Trophoblast cell (in vitro differentiated cells and primary cell): ENCODE data around the gene HMCN2.

Experiments
- DNase-seq, 2 donors: peaks; one replicate each; pipeline ENCODE4 v3.0.0-alpha.2; 2016
- H2AFZ ChIP-seq: 2 replicates; pipeline ENCODE4 v1.6.1; 2013; ENCODE audit warnings: low read length, moderate library complexity, mild to moderate bottlenecking; ENCODE audit not compliant: insufficient read depth, poor library complexity
- H2AK5ac ChIP-seq: 2 replicates; pipeline ENCODE4 v1.6.1; 2013; ENCODE audit warnings: mild to moderate bottlenecking, low read length
- H2BK120ac ChIP-seq: 2 replicates; pipeline ENCODE4 v1.6.1; 2013; ENCODE audit warnings: low read length, mild to moderate bottlenecking, moderate library complexity; ENCODE audit not compliant: insufficient read depth, poor library complexity
- H2BK12ac ChIP-seq: 2 replicates; pipeline ENCODE4 v1.6.1; 2013; ENCODE audit warnings: mild to moderate bottlenecking, low read length, moderate library complexity
- H2BK5ac ChIP-seq: 2 replicates; pipeline ENCODE4 v1.6.1; 2013; ENCODE audit warnings: low read length, low read depth, moderate library complexity, mild to moderate bottlenecking; ENCODE audit not compliant: poor library complexity
- H3K14ac ChIP-seq: 2 replicates; pipeline ENCODE4 v1.6.1; 2013; ENCODE audit warnings: mild to moderate bottlenecking, low read length
- H3K18ac ChIP-seq: 2 replicates; pipeline ENCODE4 v1.6.1; 2013; ENCODE audit warnings: mild to moderate bottlenecking, low read length
- H3K23ac ChIP-seq: 2 replicates; pipeline ENCODE4 v1.6.1; 2013; ENCODE audit warnings: low read length
- H3K27ac ChIP-seq: 2 replicates; pipeline ENCODE4 v1.5.1; 2013; ENCODE audit warnings: low read depth, mild to moderate bottlenecking, inconsistent platforms, low read length, moderate library complexity
- H3K27me3 ChIP-seq: 2 replicates; pipeline ENCODE4 v1.6.1; 2013; ENCODE audit warnings: inconsistent platforms, mild to moderate bottlenecking, low read length, moderate library complexity; ENCODE audit not compliant: insufficient read depth
- H3K36me3 ChIP-seq, 2 experiments: 1 replicate in 1 of 2; 2 replicates in 1 of 2; pipeline ENCODE4 v1.6.1; 2013; ENCODE audit warnings: low read length in 2 of 2, mild to moderate bottlenecking in 2 of 2, moderate library complexity in 1 of 2; ENCODE audit not compliant: insufficient read depth in 2 of 2, control insufficient read depth in 1 of 2
- H3K4ac ChIP-seq: 2 replicates; pipeline ENCODE4 v1.6.1; 2013; ENCODE audit warnings: low read depth, mild to moderate bottlenecking, low read length, moderate library complexity
- H3K4me1 ChIP-seq, 2 experiments: 1 replicate in 1 of 2; 2 replicates in 1 of 2; pipeline ENCODE4 v1.6.1; 2013; ENCODE audit warnings: low read length in 2 of 2, mild to moderate bottlenecking in 2 of 2, moderate library complexity in 1 of 2; ENCODE audit not compliant: insufficient read depth in 2 of 2, control insufficient read depth in 1 of 2
- H3K4me2 ChIP-seq: 2 replicates; pipeline ENCODE4 v1.6.1; 2013; ENCODE audit warnings: inconsistent platforms, mild to moderate bottlenecking, low read length, moderate library complexity
- H3K4me3 ChIP-seq: 2 replicates; pipeline ENCODE4 v1.5.1; 2013; ENCODE audit warnings: mild to moderate bottlenecking, low read depth, low read length, inconsistent platforms
- H3K79me1 ChIP-seq: one replicate; pipeline ENCODE4 v1.6.1; 2013; ENCODE audit warnings: low read length
- H3K79me2 ChIP-seq: 2 replicates; pipeline ENCODE4 v1.6.1; 2013; ENCODE audit warnings: low read length, mild to moderate bottlenecking; ENCODE audit not compliant: control insufficient read depth, insufficient read depth, poor library complexity
- H3K9ac ChIP-seq: 2 replicates; pipeline ENCODE4 v1.6.1; 2013; ENCODE audit warnings: mild to moderate bottlenecking, low read length
- H3K9me3 ChIP-seq: 2 replicates; pipeline ENCODE4 v1.6.1; 2013; ENCODE audit warnings: low read depth, mild to moderate bottlenecking, control low read depth, inconsistent platforms, low read length; ENCODE audit not compliant: insufficient read depth
- H4K12ac ChIP-seq: 2 replicates; pipeline ENCODE4 v1.6.1; 2013; ENCODE audit warnings: low read depth, mild to moderate bottlenecking, low read length, moderate library complexity
- H4K8ac ChIP-seq: 2 replicates; pipeline ENCODE4 v1.6.1; 2013; ENCODE audit warnings: low read depth, mild to moderate bottlenecking, low read length, moderate library complexity
- H4K91ac ChIP-seq: one replicate; pipeline ENCODE4 v1.6.1; 2013; ENCODE audit warnings: low read depth, mild to moderate bottlenecking, low read length, moderate library complexity
- WGBS: extraction: QIAGEN DNeasy Blood & Tissue Kit; methylation state at CpG from one replicate; pipeline ENCODE4 v1.1.7; 2013; ENCODE audit warnings: missing lambda C conversion rate; ENCODE audit not compliant: insufficient read length, insufficient coverage; ENCODE audit errors: extremely low coverage; 5-methylcytosine and 5-hydroxymethylcytosine counted together

Gene HMCN2

GRCh38 chr9:130463763-130464745, 198.5 kb downstream of the HMCN2 start:
- no peak overlapping the region for H4K91ac ChIP-seq
- H3K4me1 ChIP-seq: no peaks in the 10 kb centered on the region
- H3K9ac ChIP-seq: no peak overlapping the region
- H2AFZ ChIP-seq: no peak overlapping the region
- no peak overlapping the region for H2BK5ac ChIP-seq
- no peaks in the 10 kb centered on the region for H3K27me3 ChIP-seq
- peaks cover 2% of the 10 kb centered on the region for H3K9me3 ChIP-seq
- no peak for DNase-seq
- no peak overlapping the region for H3K23ac ChIP-seq
- H3K4me3 ChIP-seq: no peak overlapping the region
- H3K79me2 ChIP-seq: no peaks in the 10 kb centered on the region
- H3K27ac ChIP-seq: no peak overlapping the region
- no peak overlapping the region for H3K14ac ChIP-seq
- no peak overlapping the region for H4K12ac ChIP-seq
- H2AK5ac ChIP-seq: no peak overlapping the region
- no peak overlapping the region for H4K8ac ChIP-seq
- H3K4me2 ChIP-seq: no peak overlapping the region
- WGBS: no CpG with 5 or more reads among the region's 22 CpGs
- H2BK12ac ChIP-seq: no peak overlapping the region
- H3K79me1 ChIP-seq: no peaks in the 10 kb centered on the region
- no peak overlapping the region for H3K18ac ChIP-seq
- no peaks in the 10 kb centered on the region for H3K36me3 ChIP-seq
- H2BK120ac ChIP-seq: no peak overlapping the region
- H3K4ac ChIP-seq: no peak overlapping the region

- H3K4me3 ChIP-seq: no peak overlapping the region
- no peak overlapping the region for H3K23ac ChIP-seq
- H4K8ac ChIP-seq: no peak overlapping the region
- no peaks in the 10 kb centered on the region for H3K36me3 ChIP-seq
- H2BK5ac ChIP-seq: no peak overlapping the region
- no peaks in the 10 kb centered on the region for H3K4me1 ChIP-seq
- no peak overlapping the region for H3K18ac ChIP-seq
- no peak overlapping the region for H2BK12ac ChIP-seq
- no peaks in the 10 kb centered on the region for H3K79me2 ChIP-seq
- no peak overlapping the region for H4K12ac ChIP-seq
- DNase-seq: no peak
- no peak overlapping the region for H3K9ac ChIP-seq
- no CpG with 5 or more reads among the region's 16 CpGs for whole genome bisulfite sequencing
- H4K91ac ChIP-seq: no peak overlapping the region
- no peaks in the 10 kb centered on the region for H3K79me1 ChIP-seq
- H3K4ac ChIP-seq: no peak overlapping the region
- H2AFZ ChIP-seq: no peak overlapping the region
- no peak overlapping the region for H3K14ac ChIP-seq
- H3K9me3 ChIP-seq: peaks cover 4% of the 10 kb centered on the region
- no peak overlapping the region for H3K27ac ChIP-seq
- no peak overlapping the region for H3K4me2 ChIP-seq
- no peaks in the 10 kb centered on the region for H3K27me3 ChIP-seq
- H2BK120ac ChIP-seq: no peak overlapping the region
- H2AK5ac ChIP-seq: no peak overlapping the region
Measured at GRCh38 chr9:130465383-130466096, 200.0 kb downstream of the HMCN2 start.

GRCh38 chr9:130466537-130467217, 201.1 kb downstream of the HMCN2 start:
- H3K79me2 ChIP-seq: no peaks in the 10 kb centered on the region
- no peak overlapping the region for H2BK5ac ChIP-seq
- H2BK12ac ChIP-seq: no peak overlapping the region
- H3K27me3 ChIP-seq: no peaks in the 10 kb centered on the region
- no peak overlapping the region for H4K12ac ChIP-seq
- H3K14ac ChIP-seq: no peak overlapping the region
- H3K4ac ChIP-seq: no peak overlapping the region
- H3K4me2 ChIP-seq: no peak overlapping the region
- no peak overlapping the region for H2BK120ac ChIP-seq
- DNase-seq: no peak
- no peak overlapping the region for H3K18ac ChIP-seq
- no peaks in the 10 kb centered on the region for H3K36me3 ChIP-seq
- no peak overlapping the region for H3K23ac ChIP-seq
- peaks cover 4% of the 10 kb centered on the region for H3K9me3 ChIP-seq
- H3K9ac ChIP-seq: no peak overlapping the region
- WGBS: no CpG with 5 or more reads among the region's 20 CpGs
- no peak overlapping the region for H2AK5ac ChIP-seq
- no peak overlapping the region for H2AFZ ChIP-seq
- H3K79me1 ChIP-seq: no peaks in the 10 kb centered on the region
- H3K4me3 ChIP-seq: no peak overlapping the region
- H3K4me1 ChIP-seq: no peaks in the 10 kb centered on the region
- H3K27ac ChIP-seq: no peak overlapping the region
- H4K91ac ChIP-seq: no peak overlapping the region
- no peak overlapping the region for H4K8ac ChIP-seq

- no peak overlapping the region for H2BK120ac ChIP-seq
- H3K18ac ChIP-seq: no peak overlapping the region
- no peaks in the 10 kb centered on the region for H3K36me3 ChIP-seq
- H3K14ac ChIP-seq: no peak overlapping the region
- no peak overlapping the region for H4K12ac ChIP-seq
- no peak overlapping the region for H3K4me2 ChIP-seq
- no peak overlapping the region for H3K23ac ChIP-seq
- H2BK12ac ChIP-seq: no peak overlapping the region
- H3K4ac ChIP-seq: no peak overlapping the region
- no peaks in the 10 kb centered on the region for H3K27me3 ChIP-seq
- H3K4me1 ChIP-seq: no peaks in the 10 kb centered on the region
- H3K79me1 ChIP-seq: no peaks in the 10 kb centered on the region
- WGBS: no CpG with 5 or more reads among the region's 13 CpGs
- no peak overlapping the region for H3K9ac ChIP-seq
- H3K79me2 ChIP-seq: no peaks in the 10 kb centered on the region
- peaks cover 4% of the 10 kb centered on the region for H3K9me3 ChIP-seq
- H2BK5ac ChIP-seq: no peak overlapping the region
- no peak overlapping the region for H4K8ac ChIP-seq
- no peak overlapping the region for H3K4me3 ChIP-seq
- no peak overlapping the region for H4K91ac ChIP-seq
- H2AFZ ChIP-seq: no peak overlapping the region
- DNase-seq: no peak
- H3K27ac ChIP-seq: no peak overlapping the region
- H2AK5ac ChIP-seq: no peak overlapping the region
Measured at GRCh38 chr9:130467316-130467715, 201.8 kb downstream of the HMCN2 start.
